IMR-90 (cell line): ENCODE results near the gene OSMR. TPM values are rescaled to one million over a fixed set of nuclear protein-coding genes. Genes with fewer than 3 reads are reported as not detected.

Source experiments
- ATAC-seq: fragments of 200-7000 bp; cut with Tn5 transposase; 2 replicates; pipeline ENCODE4 v1.9.1; 2020; ENCODE audit warnings: low read depth, mild to moderate bottlenecking, moderate library complexity
- BruUV-seq: library from RNA; stranded (reverse); fragments of 400-500 nt; replicated peaks from 2 replicates; lab custom pipeline; 2021; lab: Mats Ljungman, UMichigan
- CTCF ChIA-PET: fragments of 300-600 bp; formaldehyde crosslinking; extraction: SDS; loops from one replicate; lab custom pipeline; 2021; ENCODE audit warnings: antibody characterized with exemption; lab: Yijun Ruan, JAX
- POLR2A ChIA-PET: fragments of 300-600 bp; sonication (Branson Sonifier 250); formaldehyde crosslinking; loops from one replicate; lab custom pipeline; 2022; ENCODE audit warnings: antibody characterized with exemption; ENCODE audit not compliant: unreplicated experiment; lab: Charles Lee
- DNase-seq: peaks from one replicate; pipeline ENCODE4 v3.0.0; 2013
- H2AFZ ChIP-seq: replicated peaks from 2 replicates; pipeline ENCODE3; 2013; ENCODE audit warnings: low read length, mild to moderate bottlenecking; ENCODE audit not compliant: poor library complexity
- H2AK5ac ChIP-seq: 2 replicates; pipeline ENCODE4 v1.6.1; 2013; ENCODE audit warnings: low read depth, low read length, inconsistent platforms
- H2AK9ac ChIP-seq: replicated peaks from 2 replicates; pipeline ENCODE3; 2013; ENCODE audit warnings: mild to moderate bottlenecking, low read depth, low read length, moderate library complexity; ENCODE audit not compliant: poor library complexity
- H2BK120ac ChIP-seq: 2 replicates; pipeline ENCODE4 v1.6.1; 2013; ENCODE audit warnings: low read depth, low read length, inconsistent platforms
- H2BK15ac ChIP-seq: 3 replicates; pipeline ENCODE4 v1.6.1; 2013; ENCODE audit warnings: low read depth, low read length, inconsistent platforms
- H2BK20ac ChIP-seq: 2 replicates; pipeline ENCODE4 v1.6.1; 2013; ENCODE audit warnings: low read depth, mild to moderate bottlenecking, inconsistent platforms, low read length, moderate library complexity
- H2BK5ac ChIP-seq: 2 replicates; pipeline ENCODE4 v1.6.1; 2013; ENCODE audit warnings: mild to moderate bottlenecking, low read depth, low read length, inconsistent platforms; ENCODE audit not compliant: poor library complexity, severe bottlenecking
- H3K14ac ChIP-seq: replicated peaks from 2 replicates; pipeline ENCODE4 v1.6.1; 2013; ENCODE audit warnings: low read depth, low read length, inconsistent platforms
- H3K18ac ChIP-seq: 2 replicates; pipeline ENCODE4 v1.6.1; 2013; ENCODE audit warnings: low read depth, low read length, control low read depth
- H3K23ac ChIP-seq: 2 replicates; pipeline ENCODE4 v1.6.1; 2013; ENCODE audit warnings: low read depth, low read length, inconsistent platforms
- H3K27ac ChIP-seq: 2 replicates; pipeline ENCODE4 v1.5.1; 2013; ENCODE audit warnings: mild to moderate bottlenecking, control low read depth, low read length; ENCODE audit not compliant: insufficient read depth
- H3K27me3 ChIP-seq: 2 replicates; pipeline ENCODE4 v1.6.1; 2013; ENCODE audit warnings: low read length; ENCODE audit not compliant: control insufficient read depth, insufficient read depth
- H3K36me3 ChIP-seq: 2 replicates; pipeline ENCODE4 v1.6.1; 2013; ENCODE audit warnings: low read length, mixed read lengths; ENCODE audit not compliant: control insufficient read depth, insufficient read depth
- H3K4ac ChIP-seq: 2 replicates; pipeline ENCODE4 v1.6.1; 2013; ENCODE audit warnings: low read depth, low read length, inconsistent platforms
- H3K4me1 ChIP-seq: 2 replicates; pipeline ENCODE4 v1.6.1; 2013; ENCODE audit warnings: low read length, mixed read lengths; ENCODE audit not compliant: control insufficient read depth, insufficient read depth
- H3K4me2 ChIP-seq: 2 replicates; pipeline ENCODE4 v1.6.1; 2013; ENCODE audit warnings: low read depth, mild to moderate bottlenecking, control low read depth, low read length, moderate library complexity
- H3K4me3 ChIP-seq: 2 replicates; pipeline ENCODE4 v1.5.1; 2013; ENCODE audit warnings: low read depth, mild to moderate bottlenecking, control low read depth, low read length, moderate library complexity; ENCODE audit not compliant: insufficient read depth
- H3K56ac ChIP-seq: 2 replicates; pipeline ENCODE4 v1.6.1; 2013; ENCODE audit warnings: low read length, inconsistent platforms; ENCODE audit not compliant: insufficient read depth; ENCODE audit errors: extremely low read depth
- H3K79me1 ChIP-seq, 2 experiments: 2 replicates each; pipeline ENCODE4 v1.6.1; 2013; ENCODE audit warnings: low read length in 2 of 2, inconsistent platforms in 1 of 2, low read depth in 1 of 2
- H3K9ac ChIP-seq: 2 replicates; pipeline ENCODE4 v1.6.1; 2013; ENCODE audit warnings: low read depth, low read length, control low read depth
- H3K9me1 ChIP-seq: 2 replicates; pipeline ENCODE4 v1.6.1; 2013; ENCODE audit warnings: low read length, inconsistent platforms; ENCODE audit not compliant: insufficient read depth
- H3K9me3 ChIP-seq: 2 replicates; pipeline ENCODE4 v1.6.1; 2013; ENCODE audit warnings: low read length; ENCODE audit not compliant: control insufficient read depth, insufficient read depth
- H4K20me1 ChIP-seq: 2 replicates; pipeline ENCODE4 v1.6.1; 2013; ENCODE audit warnings: low read length, inconsistent platforms; ENCODE audit not compliant: insufficient read depth
- H4K5ac ChIP-seq: 2 replicates; pipeline ENCODE4 v1.6.1; 2013; ENCODE audit warnings: mild to moderate bottlenecking, low read depth, low read length, control low read depth
- H4K8ac ChIP-seq, 2 experiments: 2 replicates each; pipeline ENCODE4 v1.6.1; 2013; ENCODE audit warnings: low read depth in 2 of 2, low read length in 2 of 2, control low read depth in 1 of 2, inconsistent platforms in 1 of 2
- H4K91ac ChIP-seq: 2 replicates; pipeline ENCODE4 v1.6.1; 2013; ENCODE audit warnings: low read depth, low read length, inconsistent platforms; ENCODE audit not compliant: insufficient read depth
- CEBPB ChIP-seq: IDR thresholded peaks from 2 replicates; pipeline ENCODE4 v1.6.1; 2012; ENCODE audit warnings: low read depth, low read length, improper control_type of control experiment
- FOS ChIP-seq: fragments of 150-350 bp; IDR thresholded peaks from 2 replicates; pipeline ENCODE4 v1.6.1; 2016; ENCODE audit warnings: low read depth, low read length
- POLR2A ChIP-seq: IDR thresholded peaks from 2 replicates; pipeline ENCODE4 v1.6.1; 2012; ENCODE audit warnings: mild to moderate bottlenecking, low read depth, low read length
- WGBS, 2 experiments: methylation state at CpG; one replicate each; pipeline versions ENCODE4 v1.1.5 to v1.1.7; 2013; ENCODE audit warnings: missing lambda C conversion rate in 2 of 2; ENCODE audit not compliant: insufficient read length in 1 of 2; ENCODE audit errors: extremely low coverage in 2 of 2; 5-methylcytosine and 5-hydroxymethylcytosine counted together
- dilution Hi-C: fragments of 300-500 bp; cut with HindIII; formaldehyde crosslinking; loops from one replicate; pipeline ENCODE4 v1.14.3; 2018; ENCODE audit warnings: low sequenced_read_pairs; ENCODE audit not compliant: unreplicated experiment
- in situ Hi-C: fragments of 300-500 bp; cut with MboI; formaldehyde crosslinking; loops from 3 replicates; pipeline ENCODE4 v1.14.3; 2019; ENCODE audit warnings: low sequenced_read_pairs, inconsistent platforms, mixed read lengths
- intact Hi-C: fragments of 100-400 bp; cut with micrococcal nuclease; formaldehyde crosslinking; loops from 2 replicates; pipeline ENCODE4 v1.10.0; 2022
- polyA plus RNA-seq, 3 experiments: library from polyadenylated mRNA; depleted of rRNA; stranded (reverse); fragments of >200 nt; gene quantifications; 2 replicates each; pipeline ENCODE4 v1.2.3, GENCODE V29; 2012; ENCODE audit warnings: low replicate concordance in 1 of 3
- total RNA-seq: library from RNA; depleted of rRNA; stranded (reverse); fragments of >200 nt; gene quantifications from 2 replicates; pipeline ENCODE4 v1.2.3, GENCODE V29; 2012

OSMR gene
- total and polyA plus RNA-seq, 2 of the 4 experiments (the other 2 are of a cell fraction), result 41.6 to 48.7 TPM

- Histone ChIP-seq H2BK120ac (peak overlapping the region; percentile 62; the same call in 1 of the 2 replicates), H2BK5ac (peak overlapping the region; percentile 82), H2BK20ac (peak overlapping the region; percentile 11; the same call in 1 of the 2 replicates), H3K9me3 (no peaks in the 10 kb centered on the region), H3K4me2 (no peak overlapping the region), H3K4me3 (no peak overlapping the region), H3K9me1 (peaks cover 4% of the 10 kb centered on the region), H3K4me1 (peaks cover 14% of the 10 kb centered on the region), H3K9ac (no peak overlapping the region), H3K27ac (no peak overlapping the region), H3K79me1 (peaks cover 33 to 68% of the 10 kb centered on the region in 2 experiments), H4K5ac (peak overlapping the region; percentile 64; the same call in 1 of the 2 replicates), H4K91ac (0 out of 2 replicates have a peak overlapping the region, but pooled peaks have one; percentile 31), H3K36me3 (peaks cover 19% of the 10 kb centered on the region), H3K23ac (peak overlapping the region; percentile 54), H3K4ac (peak overlapping the region; percentile 7; the same call in 1 of the 2 replicates), H3K56ac (no peak overlapping the region), H3K27me3 (no peaks in the 10 kb centered on the region), H3K18ac (peak overlapping the region; percentile 76; the same call in 1 of the 2 replicates), H2AK9ac (no peak overlapping the region), H2AK5ac (no peak overlapping the region; the same call in 1 of the 2 replicates), H2BK15ac (peak overlapping the region; percentile 29; the same call in 1 of the 3 replicates), H4K20me1 (peaks cover 14% of the 10 kb centered on the region; the same call in 1 of the 2 replicates), H4K8ac (peak overlapping the region in 1 of 2 experiments; percentile 30; a peak in 1 of 4 replicates), H3K14ac (peak overlapping the region; percentile 46; the same call in 1 of the 2 replicates), H2AFZ (no peak overlapping the region)
- intact Hi-C loops (no loop called here), dilution Hi-C loops (no loop called here), in situ Hi-C loops (no loop called here)
- ATAC-seq, result no peak
- WGBS, 2 experiments, result no CpG with 5 or more reads among the region's 1 CpG
- BruUV-seq, result no TSS peak
- ChIA-PET POLR2A (interaction anchor here (0.7 kb wide), 1 partner anchor 25 kb away, joined by 3 read pairs; no protein-coding TSS in a partner anchor), CTCF (no interaction called here)
- DNase-seq, result no peak
- TF ChIP-seq POLR2A, result no peak
- peak; percentile 59 for TF ChIP-seq CEBPB
- TF ChIP-seq FOS, result no peak
These were observed 27.0 kb downstream of the OSMR start for GRCh38 chr5:38872826-38873225.
